GM19239 (cell line): ENCODE measurements around the gene MX1.

Experiments used
- DNase-seq: peaks from one replicate; pipeline ENCODE4 v3.0.0; 2011; ENCODE audit warnings: low spot score; ENCODE audit not compliant: insufficient read length
- FAIRE-seq: peaks from 2 replicates; lab custom pipeline; 2011; peaks lifted over from hg19 to GRCh38; lab: Jason Lieb, UNC

MX1 gene

DNA sequence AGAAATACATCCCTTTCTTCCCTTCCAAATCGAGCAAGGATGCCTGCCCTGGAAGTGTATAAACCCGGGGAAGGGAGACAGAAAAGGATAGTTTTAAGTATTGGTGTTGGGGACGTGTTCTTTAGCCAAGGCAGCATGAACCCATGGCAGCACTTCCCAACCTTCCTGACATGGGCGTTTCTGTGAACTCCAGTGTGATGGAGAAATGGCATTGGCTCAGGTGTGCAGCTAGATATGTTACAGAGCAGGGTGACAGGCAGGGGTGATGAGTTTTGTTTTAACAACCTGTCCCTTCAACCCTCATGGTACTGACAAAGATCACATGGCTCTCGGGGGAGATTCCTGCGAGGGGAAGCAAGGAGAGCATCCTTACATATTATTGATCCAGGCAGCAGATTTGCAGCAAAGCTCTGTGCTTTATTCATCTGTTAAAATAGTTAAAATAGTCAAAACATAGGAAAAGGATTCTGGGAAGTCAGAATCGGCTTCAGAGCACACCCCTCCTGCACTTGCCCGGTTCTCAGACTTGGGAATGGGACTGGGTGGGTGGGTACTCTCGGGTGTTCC, 4.0 kb downstream of the MX1 start:
- no peak for DNase-seq
- peak; percentile 85 for FAIRE-seq

DNA sequence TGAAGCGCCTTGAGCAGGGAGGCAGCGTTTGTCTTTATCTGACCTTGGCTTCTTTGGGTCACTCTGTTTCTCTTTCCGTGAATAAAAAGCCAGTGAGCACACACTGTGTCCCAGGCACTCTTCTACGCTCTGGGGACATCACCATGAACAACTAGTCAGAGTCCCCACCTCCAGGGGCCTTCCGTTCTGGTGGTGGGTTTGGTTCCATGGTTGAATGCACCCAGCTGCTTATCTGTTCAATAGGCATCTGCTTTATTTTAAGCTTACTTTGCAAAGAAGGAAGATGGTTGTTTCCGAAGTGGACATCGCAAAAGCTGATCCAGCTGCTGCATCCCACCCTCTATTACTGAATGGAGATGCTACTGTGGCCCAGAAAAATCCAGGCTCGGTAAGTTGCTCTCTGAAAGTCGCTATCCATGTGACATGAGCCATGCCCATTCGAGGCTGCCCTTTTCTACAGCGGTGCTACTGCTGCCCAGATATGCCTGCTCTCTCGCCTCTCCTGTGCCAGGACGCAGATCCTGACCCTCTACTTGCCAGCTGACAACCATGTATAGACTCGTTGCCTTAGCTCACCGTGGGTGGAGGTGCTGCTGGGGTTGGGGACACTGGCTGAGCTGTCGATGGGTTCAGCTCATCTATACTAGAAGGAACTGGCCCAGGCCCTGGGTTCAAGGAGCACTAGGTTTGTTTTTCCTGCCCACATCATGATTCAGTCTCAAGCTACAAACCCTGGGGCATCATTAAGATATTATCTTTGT, 5.9 kb downstream of the MX1 start:
- peak; percentile 89 for FAIRE-seq
- DNase-seq: peak; percentile 28

DNA sequence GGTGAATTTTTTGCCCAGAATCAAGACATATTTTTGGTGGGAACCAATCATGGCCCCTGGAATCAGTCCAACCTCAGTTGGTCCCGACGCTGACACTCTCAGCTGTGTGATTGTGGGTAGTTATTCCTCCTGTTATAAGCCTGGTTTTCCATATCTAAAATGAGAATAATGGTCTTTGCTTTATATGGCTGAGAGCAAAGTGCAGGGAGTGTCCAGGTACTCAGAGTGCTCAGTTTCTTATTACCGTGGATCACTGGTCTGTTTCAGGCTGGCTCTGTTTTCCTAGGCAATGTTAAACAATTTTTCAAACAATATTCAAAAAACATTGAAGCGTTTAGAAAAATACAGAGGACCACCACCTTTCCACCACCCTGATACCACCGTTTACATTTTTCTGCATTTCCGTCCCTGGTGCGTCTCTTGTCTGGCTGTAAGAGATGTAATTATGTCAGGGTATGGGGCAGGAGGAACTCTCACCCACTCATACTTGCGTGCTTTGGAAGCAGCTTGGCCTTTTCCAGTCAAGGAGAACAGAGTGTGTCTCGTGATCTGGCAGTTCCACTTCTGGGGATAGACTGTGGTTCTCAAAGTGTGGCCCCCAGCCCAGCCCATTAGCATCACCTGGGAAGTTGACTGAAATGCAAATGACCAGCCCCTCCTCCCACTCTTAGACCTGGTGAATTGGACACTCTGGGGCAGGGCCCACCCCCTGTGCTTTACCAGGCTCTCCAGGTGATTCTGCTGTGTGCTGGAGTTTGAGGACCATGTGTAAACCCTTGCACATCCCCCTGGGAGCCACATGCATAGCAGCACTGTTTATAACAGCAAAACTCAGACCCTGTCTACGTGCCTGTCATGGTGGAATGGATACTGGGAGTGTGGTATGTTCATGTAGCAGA, 6.8 kb downstream of the MX1 start:
- DNase-seq (no peak), FAIRE-seq (no peak)

DNA sequence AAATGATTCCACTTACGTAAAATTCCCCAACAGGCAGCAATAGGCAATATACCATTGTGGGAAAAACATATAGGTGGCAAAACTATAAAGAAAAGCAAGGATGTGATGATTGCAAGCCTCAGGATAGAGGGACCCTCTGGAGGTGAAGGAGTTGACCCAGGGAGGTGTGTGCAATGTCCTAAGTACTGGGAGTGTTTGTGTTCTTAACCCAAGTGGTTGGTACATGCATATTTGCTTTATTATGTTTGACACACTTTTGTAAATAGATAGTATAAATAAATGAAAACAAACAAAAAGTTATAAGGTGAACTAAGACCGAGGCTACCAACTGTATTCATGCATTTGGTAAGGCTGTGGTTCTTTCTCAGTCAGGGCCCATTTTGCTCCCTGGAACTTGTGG, 7.5 kb downstream of the MX1 start:
- FAIRE-seq: peak; percentile 35
- DNase-seq: no peak

DNA sequence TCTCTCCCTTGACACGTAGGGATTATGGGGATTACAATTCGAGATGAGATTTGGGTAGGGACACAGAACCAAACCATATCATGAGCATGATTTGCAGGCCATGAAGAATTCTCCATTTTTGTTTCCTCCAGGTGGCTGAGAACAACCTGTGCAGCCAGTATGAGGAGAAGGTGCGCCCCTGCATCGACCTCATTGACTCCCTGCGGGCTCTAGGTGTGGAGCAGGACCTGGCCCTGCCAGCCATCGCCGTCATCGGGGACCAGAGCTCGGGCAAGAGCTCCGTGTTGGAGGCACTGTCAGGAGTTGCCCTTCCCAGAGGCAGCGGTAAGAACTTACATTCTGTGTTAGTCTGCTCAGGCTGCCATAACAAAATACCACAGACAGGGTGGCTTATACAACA, 9.7 kb downstream of the MX1 start:
- FAIRE-seq: no peak
- no peak for DNase-seq

DNA sequence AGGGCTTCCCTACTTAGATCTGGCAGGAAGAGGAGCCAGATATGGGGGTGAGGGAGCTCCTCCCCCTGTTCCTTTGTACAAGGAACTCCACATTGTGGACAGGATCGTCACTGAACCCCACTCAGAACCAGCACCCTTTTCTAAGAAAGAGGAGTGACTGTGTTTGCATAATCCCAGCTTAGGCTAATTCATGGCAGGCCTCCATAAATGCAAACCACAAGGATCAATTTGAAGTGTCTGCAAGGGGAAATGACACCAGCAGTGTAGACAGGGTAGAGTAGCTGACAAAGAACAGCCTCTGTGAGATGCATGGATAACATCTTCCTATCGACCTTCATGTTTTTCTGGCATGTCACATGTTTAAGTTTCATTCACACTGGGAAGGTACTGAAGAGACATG, 11.7 kb downstream of the MX1 start:
- FAIRE-seq (no peak), DNase-seq (no peak)

DNA sequence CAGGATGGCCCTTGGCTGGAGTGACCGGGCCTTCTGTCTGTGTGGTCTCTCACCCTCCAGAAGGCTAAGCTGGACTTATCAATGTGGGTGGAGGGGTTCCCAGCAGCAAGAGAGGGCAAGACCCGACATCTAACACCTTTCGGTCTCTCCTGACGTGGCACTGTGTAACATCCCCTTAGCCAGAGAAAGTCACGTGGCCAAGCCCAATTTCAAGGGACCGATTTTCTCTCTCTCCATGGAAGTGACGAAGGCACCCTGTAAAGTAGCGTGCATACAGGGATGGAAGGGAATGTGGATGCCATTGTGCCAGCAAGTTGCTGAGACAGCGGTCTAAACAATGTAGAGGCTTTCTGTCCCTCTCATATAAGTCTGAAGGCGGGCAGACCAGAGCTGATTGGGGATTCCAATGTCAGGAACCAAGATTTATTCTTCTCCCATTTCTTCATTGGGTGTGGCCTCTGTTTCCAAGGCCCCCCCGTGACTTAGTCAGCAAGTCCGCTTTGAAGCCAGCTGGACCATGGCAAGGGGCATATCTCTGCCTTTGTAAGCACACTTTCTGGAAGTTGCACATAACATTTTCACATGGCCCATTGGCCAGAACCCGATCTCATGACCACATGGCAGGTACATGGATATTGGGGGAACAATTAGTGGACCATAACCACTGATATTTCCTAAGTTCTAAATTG, 12.5 kb downstream of the MX1 start:
- FAIRE-seq: no peak
- DNase-seq: no peak

DNA sequence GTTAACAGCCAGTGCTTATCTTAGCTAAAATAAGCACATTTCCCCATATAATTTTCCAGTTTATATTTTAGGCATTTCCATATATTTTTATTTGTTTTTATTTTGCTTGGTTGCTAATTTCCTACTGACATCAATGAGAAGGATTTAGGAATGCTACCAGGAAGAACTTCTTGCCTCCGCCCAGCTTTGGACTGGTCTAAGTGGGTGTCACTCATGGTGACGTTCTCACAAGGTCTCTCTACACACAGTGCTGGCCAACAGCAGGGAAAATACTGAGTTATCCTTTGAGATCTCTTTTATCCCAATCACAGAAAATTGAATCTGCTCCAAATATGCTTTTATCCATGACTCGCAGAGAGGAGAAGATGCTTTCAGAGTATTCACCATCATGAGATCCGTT, 13.2 kb downstream of the MX1 start:
- DNase-seq (no peak), FAIRE-seq (no peak)

DNA sequence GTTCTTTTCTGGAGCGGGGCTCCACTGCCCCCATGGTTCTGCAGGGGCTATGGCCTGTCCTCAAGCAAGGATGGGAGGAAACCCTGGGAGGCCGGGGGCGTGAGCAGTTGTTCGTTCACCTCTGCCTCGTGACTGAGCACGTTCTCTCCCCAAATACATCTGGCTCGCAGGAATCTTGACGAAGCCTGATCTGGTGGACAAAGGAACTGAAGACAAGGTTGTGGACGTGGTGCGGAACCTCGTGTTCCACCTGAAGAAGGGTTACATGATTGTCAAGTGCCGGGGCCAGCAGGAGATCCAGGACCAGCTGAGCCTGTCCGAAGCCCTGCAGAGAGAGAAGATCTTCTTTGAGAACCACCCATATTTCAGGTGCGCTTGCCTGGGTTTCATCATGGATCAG, 15.5 kb downstream of the MX1 start:
- FAIRE-seq: no peak
- DNase-seq: no peak

DNA sequence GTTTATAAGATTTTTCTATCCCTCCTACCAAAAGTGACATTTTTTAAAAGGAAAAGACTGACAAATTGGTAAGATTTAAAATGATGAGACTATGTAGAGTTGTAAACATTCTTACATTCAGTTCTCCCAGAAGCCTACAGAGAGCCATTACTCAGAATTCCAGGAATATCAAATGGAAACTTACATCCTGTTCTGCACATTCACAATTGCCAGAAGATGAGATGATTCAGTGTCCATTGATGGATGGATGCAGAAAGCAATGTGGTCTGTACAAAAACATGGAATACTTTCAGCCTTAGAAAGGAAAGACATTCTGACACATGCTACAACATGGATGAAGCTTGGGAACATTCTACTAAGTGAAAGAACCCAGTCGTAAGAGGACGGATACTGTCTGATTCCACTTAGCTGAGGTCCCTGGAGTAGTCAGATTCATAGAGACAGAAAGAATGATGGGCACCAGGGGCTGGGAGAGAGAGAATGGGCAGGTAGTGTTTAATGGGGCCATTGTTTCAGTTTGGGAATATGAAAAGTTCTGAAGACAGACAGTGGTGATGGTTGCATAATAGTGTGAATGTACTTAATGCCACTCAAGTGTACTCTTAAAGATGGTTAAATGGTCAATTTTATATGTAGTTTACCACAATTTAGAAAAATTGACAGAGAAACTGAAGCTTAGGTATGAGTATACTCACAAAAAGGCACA, 16.6 kb downstream of the MX1 start:
- no peak for FAIRE-seq

DNA sequence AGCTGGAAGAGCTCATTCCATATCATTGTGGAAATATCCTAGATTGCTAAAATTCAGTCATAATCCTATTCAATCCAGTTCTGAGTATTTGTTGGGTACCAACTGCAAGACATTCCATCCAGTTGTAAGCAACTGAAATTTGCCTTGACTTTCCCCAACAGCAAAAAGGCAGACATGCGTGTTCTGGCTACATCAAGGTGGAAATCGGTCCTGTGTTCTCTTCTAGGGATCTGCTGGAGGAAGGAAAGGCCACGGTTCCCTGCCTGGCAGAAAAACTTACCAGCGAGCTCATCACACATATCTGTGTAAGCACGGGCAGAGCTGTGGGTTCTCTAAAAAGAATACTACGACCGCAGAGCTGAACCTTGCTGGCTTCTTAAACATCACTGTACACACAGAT, 17.5 kb downstream of the MX1 start:
- FAIRE-seq (no peak), DNase-seq (no peak)

More for the DNA sequence above, 16.6 kb downstream of the MX1 start:
- DNase-seq: no peak

DNA sequence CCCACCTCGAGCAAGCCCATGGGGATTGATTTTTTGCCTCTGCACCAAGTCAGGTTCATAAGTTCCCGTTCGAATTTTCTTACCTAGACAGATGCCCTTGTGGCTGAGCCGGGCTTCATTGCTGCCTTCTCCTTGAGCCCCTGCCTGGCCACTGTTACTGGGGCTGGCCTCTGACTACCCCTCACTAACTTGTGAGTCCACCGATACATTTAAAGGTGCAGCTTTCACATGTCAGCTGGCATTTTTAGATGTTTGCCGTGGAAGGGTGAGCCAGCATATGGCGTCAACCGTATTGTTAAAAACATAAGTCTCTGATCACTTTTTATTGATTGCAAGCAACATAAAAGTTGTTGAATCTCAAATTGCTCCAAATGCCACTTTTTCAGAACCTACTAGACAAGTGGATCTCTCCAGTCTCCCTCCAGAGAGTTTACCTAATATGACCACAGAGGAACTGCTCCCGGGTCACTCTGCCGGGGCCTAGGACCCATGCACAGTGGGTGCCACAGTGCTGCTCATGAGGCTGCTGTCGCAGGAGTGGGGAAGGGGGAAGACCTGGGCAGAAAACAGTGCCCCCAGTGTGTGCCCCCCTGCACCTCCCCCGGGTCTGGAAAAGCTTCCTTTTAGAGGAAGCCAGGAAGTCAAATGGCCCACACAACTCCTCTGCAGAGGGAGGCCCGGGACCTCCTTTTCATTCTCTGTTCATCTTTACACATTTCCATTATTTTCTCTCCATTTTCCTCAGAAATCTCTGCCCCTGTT, 18.8 kb downstream of the MX1 start:
- FAIRE-seq: no peak

DNA sequence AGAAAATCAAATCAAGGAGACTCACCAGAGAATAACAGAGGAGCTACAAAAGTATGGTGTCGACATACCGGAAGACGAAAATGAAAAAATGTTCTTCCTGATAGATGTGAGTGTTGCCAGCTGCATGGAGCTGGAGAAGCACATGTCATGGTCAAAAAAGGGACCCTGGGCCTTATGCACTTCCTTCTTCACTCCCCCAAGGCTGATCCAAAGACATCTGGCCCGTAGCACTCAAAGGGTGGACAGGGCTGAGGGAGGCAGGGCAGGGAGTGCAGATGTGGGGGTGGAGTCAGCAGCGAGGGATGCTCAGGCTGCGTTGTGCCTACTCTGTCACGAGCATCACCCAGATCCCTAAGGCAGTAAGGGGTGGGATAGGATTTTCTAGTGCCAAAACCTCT, 19.4 kb downstream of the MX1 start:
- no peak for DNase-seq

More for the DNA sequence above, 18.8 kb downstream of the MX1 start:
- DNase-seq: no peak

DNA sequence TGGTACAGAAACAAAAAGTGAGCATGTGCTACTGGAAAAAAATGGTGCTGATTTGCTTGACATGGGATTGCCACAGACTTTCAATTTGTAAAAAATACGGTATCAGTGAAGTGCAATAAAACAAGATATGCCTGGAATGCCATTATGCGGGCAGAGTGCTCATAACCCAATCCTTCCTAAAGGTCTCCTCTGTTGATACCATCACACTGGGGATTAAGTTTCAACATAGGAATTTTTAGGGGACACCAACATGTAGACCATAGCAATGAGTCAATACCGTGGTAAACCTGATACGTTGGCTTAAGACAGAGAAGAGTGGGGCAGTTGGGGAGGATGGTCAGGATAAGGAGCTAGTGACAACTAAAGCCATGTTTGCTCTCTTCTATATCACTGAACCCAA, 20.5 kb downstream of the MX1 start:
- DNase-seq: no peak

More for the DNA sequence above, 19.4 kb downstream of the MX1 start:
- no peak for FAIRE-seq

DNA sequence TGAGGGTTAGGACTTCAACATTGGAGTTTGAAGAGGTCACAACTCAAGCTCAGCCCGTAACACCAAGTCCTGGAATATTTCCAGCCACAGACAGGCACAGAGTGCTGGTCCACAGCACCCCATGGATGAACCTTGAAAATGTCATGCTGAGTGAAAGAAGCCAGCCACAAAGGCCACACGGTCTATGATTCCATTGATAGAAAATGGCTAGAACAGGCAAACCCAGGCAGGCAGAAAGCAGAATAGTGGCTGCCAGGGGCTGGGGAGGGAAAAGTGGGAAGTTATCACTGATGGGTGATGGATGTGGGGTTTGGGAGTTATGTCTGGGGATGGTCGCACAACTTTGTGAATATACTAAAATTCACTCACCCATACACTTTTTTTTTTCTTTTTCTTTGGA, 21.3 kb downstream of the MX1 start:
- FAIRE-seq: no peak
- DNase-seq: no peak

More for the DNA sequence above, 20.5 kb downstream of the MX1 start:
- FAIRE-seq: no peak

DNA sequence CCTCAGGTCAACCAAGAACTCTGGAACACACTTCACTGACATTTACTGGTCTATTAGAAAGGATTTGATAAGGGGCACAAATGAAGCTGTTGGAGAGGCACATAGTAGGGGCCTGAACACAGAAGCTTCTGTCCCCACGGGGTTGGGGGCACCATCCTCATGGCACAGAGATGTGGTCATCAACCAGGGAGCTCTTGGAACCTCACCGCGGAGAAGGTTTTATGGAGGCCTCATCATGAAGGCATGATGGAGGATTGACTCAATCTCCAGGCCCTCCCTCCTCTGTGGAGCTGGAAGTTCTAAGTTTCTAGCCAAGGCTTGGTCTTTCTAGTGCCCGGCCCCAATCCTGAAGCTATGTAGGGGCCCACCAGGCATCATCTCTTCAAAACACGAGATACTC, 23.6 kb downstream of the MX1 start:
- no peak for DNase-seq
- FAIRE-seq: no peak

DNA sequence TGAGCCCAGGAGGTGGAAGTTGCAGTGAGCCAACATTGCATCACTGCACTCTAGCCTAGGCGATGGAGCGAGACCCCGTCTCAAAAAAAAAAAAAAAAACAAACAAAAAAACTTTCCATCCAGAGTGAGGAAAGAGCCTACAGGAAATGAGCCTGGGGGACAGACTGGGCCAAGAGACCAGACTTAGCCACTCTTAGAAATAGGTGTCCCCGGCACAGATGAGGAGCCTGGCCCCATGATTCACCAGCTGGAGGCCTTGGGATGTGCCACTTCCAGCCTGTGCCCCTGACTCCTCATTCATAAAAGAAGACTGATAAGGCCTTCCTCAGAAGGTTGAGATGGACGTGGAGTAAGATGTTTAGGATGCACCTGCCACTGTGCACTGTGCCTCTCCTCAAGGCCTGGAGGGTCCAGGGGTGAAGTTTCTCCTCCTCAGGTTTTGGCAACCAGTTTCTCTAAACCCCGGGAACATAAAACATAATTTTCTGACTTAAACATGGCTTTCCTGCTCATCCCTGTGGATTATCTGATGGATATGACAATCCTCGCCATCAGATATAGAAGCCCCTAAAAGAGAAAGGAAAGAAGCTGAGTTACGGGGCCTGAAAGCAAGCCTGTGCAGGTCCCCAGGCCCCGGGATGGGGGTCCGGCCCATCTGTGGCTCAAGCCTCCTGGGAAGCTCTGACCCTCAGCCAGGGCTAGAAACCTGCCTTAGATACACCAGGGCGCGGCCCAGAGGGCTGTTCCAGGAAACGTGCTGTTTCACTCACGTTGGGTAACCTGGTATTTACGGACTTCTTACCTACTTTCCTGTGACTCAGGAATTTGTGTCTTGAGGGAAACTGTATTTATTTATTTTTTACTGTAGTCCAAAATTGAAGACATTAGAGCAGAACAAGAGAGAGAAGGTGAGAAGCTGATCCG, 26.0 kb downstream of the MX1 start:
- no peak for DNase-seq
- no peak for FAIRE-seq

DNA sequence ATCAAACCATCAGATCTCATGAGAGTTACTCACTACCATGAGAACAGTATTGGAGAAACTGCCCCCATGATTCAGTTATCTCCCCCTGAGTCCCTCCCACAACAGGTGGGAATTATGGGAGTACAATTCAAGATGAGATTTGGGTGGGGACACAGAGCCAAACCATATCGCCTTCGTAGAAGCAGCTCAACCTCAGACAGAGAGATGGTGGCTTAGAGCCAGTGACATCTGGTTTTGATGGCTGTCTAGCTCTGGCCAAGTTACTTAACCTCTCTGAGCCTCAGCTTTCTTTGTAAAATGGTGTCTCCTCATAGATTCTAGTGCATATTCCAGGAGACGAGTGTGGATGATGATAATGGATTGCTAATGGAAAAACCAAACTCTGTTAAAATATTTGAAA, 27.2 kb downstream of the MX1 start:
- FAIRE-seq (no peak), DNase-seq (no peak)
